Stomach (tissue), 9 donors: ENCODE data around the gene TNS2. TPM values are rescaled to one million over a fixed set of nuclear protein-coding genes. Genes with fewer than 3 reads are reported as not detected.
A peak's percentile ranks its signal among the peaks of the same experiment; 100 is the strongest.

Experiments
- DNase-seq, 2 donors: peaks; one replicate each; pipeline versions ENCODE4 v3.0.0 to v3.0.0-alpha.2; 2013 to 2019
- H3K27ac ChIP-seq, 5 donors: fragments of 200-600 bp in 4 of 5; sonication (generic) in 4 of 5; one replicate each; pipeline ENCODE4 v1.5.1; 2013 to 2019; ENCODE audit warnings: mild to moderate bottlenecking in 1 of 5, moderate library complexity in 1 of 5
- H3K27me3 ChIP-seq, 3 donors: fragments of 200-600 bp; sonication (generic); one replicate each; pipeline ENCODE4 v1.5.1; 2017 to 2019; ENCODE audit warnings: mixed run types in 1 of 3
- H3K36me3 ChIP-seq, 4 donors: fragments of 200-600 bp; sonication (generic); 1 replicate in 3 of 4; 2 replicates in 1 of 4; pipeline ENCODE4 v1.5.1; 2016 to 2019
- H3K4me1 ChIP-seq, 4 donors: fragments of 200-600 bp; sonication (generic); one replicate each; pipeline ENCODE4 v1.5.1; 2016 to 2019
- H3K4me3 ChIP-seq, 4 donors: fragments of 200-600 bp; sonication (generic) in 3 of 4; one replicate each; pipeline ENCODE4 v1.5.1; 2016 to 2019; ENCODE audit warnings: mild to moderate bottlenecking in 1 of 4
- H3K9me3 ChIP-seq, 4 donors: fragments of 200-600 bp; sonication (generic); one replicate each; pipeline ENCODE4 v1.5.1; 2016 to 2019
- CTCF ChIP-seq, 7 experiments: fragments of 450-650 bp in 4 of 7; fragments of 200-600 bp in 3 of 7; sonication (generic) in 3 of 7; IDR thresholded peaks; one replicate each; pipeline ENCODE4 v1.5.1; 2016 to 2019; ENCODE audit warnings: antibody characterized with exemption in 7 of 7, control low read depth in 2 of 7, mild to moderate bottlenecking in 1 of 7
- EP300 ChIP-seq: sonication (generic); formaldehyde crosslinking; IDR thresholded peaks from one replicate; pipeline ENCODE4 v1.6.1; 2017; ENCODE audit warnings: antibody characterized with exemption
- POLR2A ChIP-seq, 4 donors: fragments of 450-650 bp; IDR thresholded peaks; one replicate each; pipeline ENCODE4 v1.6.1; 2016; ENCODE audit warnings: antibody characterized with exemption in 4 of 4, control low read depth in 2 of 4, mild to moderate bottlenecking in 1 of 4, moderate library complexity in 1 of 4
- POLR2AphosphoS5 ChIP-seq, 3 donors: sonication (generic); formaldehyde crosslinking; IDR thresholded peaks; one replicate each; pipeline ENCODE4 v1.6.1; 2016; ENCODE audit warnings: antibody characterized with exemption in 3 of 3
- WGBS, 5 donors: extraction: QIAGEN DNeasy Blood & Tissue Kit in 3 of 5; methylation state at CpG; one replicate each; pipeline versions ENCODE4 v1.1.5 to v1.1.7; 2013 to 2018; 5-methylcytosine and 5-hydroxymethylcytosine counted together
- intact Hi-C: fragments of 100-400 bp; cut with DNase I; formaldehyde crosslinking; loops from one replicate; pipeline ENCODE4 v1.15.1; 2023; ENCODE audit warnings: low total_unique reads
- polyA plus RNA-seq, 3 donors: library from polyadenylated mRNA; stranded (reverse); fragments of 200-250 nt; gene quantifications; one replicate each; pipeline ENCODE4 v1.2.3, GENCODE V29; 2013
- total RNA-seq, 5 donors: library from RNA; depleted of rRNA; stranded (reverse); fragments of >200 nt; gene quantifications; one replicate each; pipeline versions ENCODE4 v1.1.0 to v1.2.3, GENCODE V29; 2014 to 2016
- donor health status: healthy with polysubstance abuse.
- donor health status: Bipolar disorder and iron deficiency.
- donor health status: healthy.

TNS2 gene
- total and polyA plus RNA-seq, 8 donors = 38.5 to 164 (median 73.7) TPM

- peak in 1 of 2 donors; percentile 76 for DNase-seq
- 55 to 75% (median 66%) methylated on average over 12 to 13 of the region's 13 CpGs for WGBS, 5 donors
- Histone ChIP-seq H3K36me3 (peaks cover 53 to 100% (median 95%) of the 10 kb centered on the region in 4 donors), H3K9me3 (no peaks in the 10 kb centered on the region), H3K27me3 (no peaks in the 10 kb centered on the region), H3K4me3 (no peak overlapping the region), H3K4me1 (peaks cover 44 to 86% (median 65%) of the 10 kb centered on the region in 4 donors), H3K27ac (peak overlapping the region in 4 of 5 donors; percentile 29 to 81 (median 72))
- intact Hi-C loops = no loop called here
- TF ChIP-seq POLR2AphosphoS5 (IDR thresholded peaks at IDR 0.05) (peak in 1 of 3 donors; percentile 2), CTCF (IDR thresholded peaks at IDR 0.05) (no peak)
Observed at GRCh38 chr12:53063708-53064612, 14.1 kb downstream of the TNS2 start.

GRCh38 chr12:53064613-53065436 lies 15.0 kb downstream of the TNS2 start:
- Histone ChIP-seq H3K4me3 (no peak overlapping the region), H3K4me1 (peaks cover 42 to 86% (median 64%) of the 10 kb centered on the region in 4 donors), H3K27me3 (no peaks in the 10 kb centered on the region), H3K9me3 (no peaks in the 10 kb centered on the region), H3K27ac (peak overlapping the region in 4 of 5 donors; percentile 29 to 81 (median 72)), H3K36me3 (peaks cover 49 to 100% (median 94%) of the 10 kb centered on the region in 4 donors)
- DNase-seq = no peak
- WGBS, 5 donors = 74 to 83% (median 79%) methylated on average over 11 of the region's 11 CpGs
- TF ChIP-seq EP300 = no peak
- TF ChIP-seq POLR2AphosphoS5 (IDR thresholded peaks at IDR 0.05) = no peak
- TF ChIP-seq POLR2A (IDR thresholded peaks at IDR 0.05) = no peak
- TF ChIP-seq CTCF (IDR thresholded peaks at IDR 0.05) = no peak
- intact Hi-C loops = loop anchor here (5.0 kb wide), 2 partner anchors 37 to 132 kb away; partner anchors contain the start of gene SOAT2

GRCh38 chr12:53065470-53065869 lies 15.6 kb downstream of the TNS2 start:
- H3K4me3 ChIP-seq = no peak overlapping the region
- H3K9me3 ChIP-seq = no peaks in the 10 kb centered on the region
- intact Hi-C loops = loop anchor here (5.0 kb wide), 2 partner anchors 37 to 132 kb away; partner anchors contain the start of gene SOAT2
- H3K27ac ChIP-seq = peak overlapping the region in 4 of 5 donors; percentile 29 to 81 (median 72)
- no peaks in the 10 kb centered on the region for H3K27me3 ChIP-seq
- H3K4me1 ChIP-seq = peaks cover 36 to 86% (median 61%) of the 10 kb centered on the region in 4 donors
- DNase-seq = peak in 1 of 2 donors; percentile 19
- WGBS, 5 donors = 68 to 84% (median 79%) methylated on average over 5 to 7 of the region's 7 CpGs
- no peak for TF ChIP-seq POLR2AphosphoS5 (IDR thresholded peaks at IDR 0.05)
- no peak for TF ChIP-seq POLR2A (IDR thresholded peaks at IDR 0.05)
- no peak for TF ChIP-seq CTCF (IDR thresholded peaks at IDR 0.05)
- TF ChIP-seq EP300 = no peak
- H3K36me3 ChIP-seq = peaks cover 47 to 100% (median 94%) of the 10 kb centered on the region in 4 donors
